IMR-90 (cell line): ENCODE data around the gene IGLL5. TPM values are rescaled to one million over a fixed set of nuclear protein-coding genes. Genes with fewer than 3 reads are reported as not detected.

ENCODE experiments used
- ATAC-seq: fragments of 200-7000 bp; cut with Tn5 transposase; 2 replicates; pipeline ENCODE4 v1.9.1; 2020; ENCODE audit warnings: low read depth, mild to moderate bottlenecking, moderate library complexity
- BruUV-seq: library from RNA; stranded (reverse); fragments of 400-500 nt; replicated peaks from 2 replicates; lab custom pipeline; 2021; lab: Mats Ljungman, UMichigan
- CTCF ChIA-PET: fragments of 300-600 bp; formaldehyde crosslinking; extraction: SDS; loops from one replicate; lab custom pipeline; 2021; ENCODE audit warnings: antibody characterized with exemption; lab: Yijun Ruan, JAX
- POLR2A ChIA-PET: fragments of 300-600 bp; sonication (Branson Sonifier 250); formaldehyde crosslinking; loops from one replicate; lab custom pipeline; 2022; ENCODE audit warnings: antibody characterized with exemption; ENCODE audit not compliant: unreplicated experiment; lab: Charles Lee
- DNase-seq: peaks from one replicate; pipeline ENCODE4 v3.0.0; 2013
- H2AFZ ChIP-seq: replicated peaks from 2 replicates; pipeline ENCODE3; 2013; ENCODE audit warnings: low read length, mild to moderate bottlenecking; ENCODE audit not compliant: poor library complexity
- H2AK5ac ChIP-seq: 2 replicates; pipeline ENCODE4 v1.6.1; 2013; ENCODE audit warnings: low read depth, low read length, inconsistent platforms
- H2AK9ac ChIP-seq: replicated peaks from 2 replicates; pipeline ENCODE3; 2013; ENCODE audit warnings: mild to moderate bottlenecking, low read depth, low read length, moderate library complexity; ENCODE audit not compliant: poor library complexity
- H2BK120ac ChIP-seq: 2 replicates; pipeline ENCODE4 v1.6.1; 2013; ENCODE audit warnings: low read depth, low read length, inconsistent platforms
- H2BK15ac ChIP-seq: 3 replicates; pipeline ENCODE4 v1.6.1; 2013; ENCODE audit warnings: low read depth, low read length, inconsistent platforms
- H2BK20ac ChIP-seq: 2 replicates; pipeline ENCODE4 v1.6.1; 2013; ENCODE audit warnings: low read depth, mild to moderate bottlenecking, inconsistent platforms, low read length, moderate library complexity
- H2BK5ac ChIP-seq: 2 replicates; pipeline ENCODE4 v1.6.1; 2013; ENCODE audit warnings: mild to moderate bottlenecking, low read depth, low read length, inconsistent platforms; ENCODE audit not compliant: poor library complexity, severe bottlenecking
- H3K14ac ChIP-seq: replicated peaks from 2 replicates; pipeline ENCODE4 v1.6.1; 2013; ENCODE audit warnings: low read depth, low read length, inconsistent platforms
- H3K18ac ChIP-seq: 2 replicates; pipeline ENCODE4 v1.6.1; 2013; ENCODE audit warnings: low read depth, low read length, control low read depth
- H3K23ac ChIP-seq: 2 replicates; pipeline ENCODE4 v1.6.1; 2013; ENCODE audit warnings: low read depth, low read length, inconsistent platforms
- H3K27ac ChIP-seq: 2 replicates; pipeline ENCODE4 v1.5.1; 2013; ENCODE audit warnings: mild to moderate bottlenecking, control low read depth, low read length; ENCODE audit not compliant: insufficient read depth
- H3K27me3 ChIP-seq: 2 replicates; pipeline ENCODE4 v1.6.1; 2013; ENCODE audit warnings: low read length; ENCODE audit not compliant: control insufficient read depth, insufficient read depth
- H3K36me3 ChIP-seq: 2 replicates; pipeline ENCODE4 v1.6.1; 2013; ENCODE audit warnings: low read length, mixed read lengths; ENCODE audit not compliant: control insufficient read depth, insufficient read depth
- H3K4ac ChIP-seq: 2 replicates; pipeline ENCODE4 v1.6.1; 2013; ENCODE audit warnings: low read depth, low read length, inconsistent platforms
- H3K4me1 ChIP-seq: 2 replicates; pipeline ENCODE4 v1.6.1; 2013; ENCODE audit warnings: low read length, mixed read lengths; ENCODE audit not compliant: control insufficient read depth, insufficient read depth
- H3K4me2 ChIP-seq: 2 replicates; pipeline ENCODE4 v1.6.1; 2013; ENCODE audit warnings: low read depth, mild to moderate bottlenecking, control low read depth, low read length, moderate library complexity
- H3K4me3 ChIP-seq: 2 replicates; pipeline ENCODE4 v1.5.1; 2013; ENCODE audit warnings: low read depth, mild to moderate bottlenecking, control low read depth, low read length, moderate library complexity; ENCODE audit not compliant: insufficient read depth
- H3K56ac ChIP-seq: 2 replicates; pipeline ENCODE4 v1.6.1; 2013; ENCODE audit warnings: low read length, inconsistent platforms; ENCODE audit not compliant: insufficient read depth; ENCODE audit errors: extremely low read depth
- H3K79me1 ChIP-seq, 2 experiments: 2 replicates each; pipeline ENCODE4 v1.6.1; 2013; ENCODE audit warnings: low read length in 2 of 2, inconsistent platforms in 1 of 2, low read depth in 1 of 2
- H3K9ac ChIP-seq: 2 replicates; pipeline ENCODE4 v1.6.1; 2013; ENCODE audit warnings: low read depth, low read length, control low read depth
- H3K9me1 ChIP-seq: 2 replicates; pipeline ENCODE4 v1.6.1; 2013; ENCODE audit warnings: low read length, inconsistent platforms; ENCODE audit not compliant: insufficient read depth
- H3K9me3 ChIP-seq: 2 replicates; pipeline ENCODE4 v1.6.1; 2013; ENCODE audit warnings: low read length; ENCODE audit not compliant: control insufficient read depth, insufficient read depth
- H4K20me1 ChIP-seq: 2 replicates; pipeline ENCODE4 v1.6.1; 2013; ENCODE audit warnings: low read length, inconsistent platforms; ENCODE audit not compliant: insufficient read depth
- H4K5ac ChIP-seq: 2 replicates; pipeline ENCODE4 v1.6.1; 2013; ENCODE audit warnings: mild to moderate bottlenecking, low read depth, low read length, control low read depth
- H4K8ac ChIP-seq, 2 experiments: 2 replicates each; pipeline ENCODE4 v1.6.1; 2013; ENCODE audit warnings: low read depth in 2 of 2, low read length in 2 of 2, control low read depth in 1 of 2, inconsistent platforms in 1 of 2
- H4K91ac ChIP-seq: 2 replicates; pipeline ENCODE4 v1.6.1; 2013; ENCODE audit warnings: low read depth, low read length, inconsistent platforms; ENCODE audit not compliant: insufficient read depth
- CEBPB ChIP-seq: IDR thresholded peaks from 2 replicates; pipeline ENCODE4 v1.6.1; 2012; ENCODE audit warnings: low read depth, low read length, improper control_type of control experiment
- CHD1 ChIP-seq: IDR thresholded peaks from 2 replicates; pipeline ENCODE4 v1.6.1; 2012; ENCODE audit warnings: low read depth, low read length, improper control_type of control experiment
- CTCF ChIP-seq: conservative IDR thresholded peaks from 2 replicates; pipeline ENCODE4 v1.5.1; 2012; ENCODE audit warnings: mild to moderate bottlenecking, low read depth, low read length, improper control_type of control experiment
- FOS ChIP-seq: fragments of 150-350 bp; IDR thresholded peaks from 2 replicates; pipeline ENCODE4 v1.6.1; 2016; ENCODE audit warnings: low read depth, low read length
- MAFK ChIP-seq: IDR thresholded peaks from 2 replicates; pipeline ENCODE4 v1.6.1; 2012; ENCODE audit warnings: low read depth, low read length, improper control_type of control experiment
- SMC3 ChIP-seq: fragments of 150-350 bp; IDR thresholded peaks from 2 replicates; pipeline ENCODE4 v1.6.1; 2016; ENCODE audit warnings: low read depth, mild to moderate bottlenecking, antibody characterized with exemption, low read length, moderate library complexity
- WGBS, 2 experiments: methylation state at CpG; one replicate each; pipeline versions ENCODE4 v1.1.5 to v1.1.7; 2013; ENCODE audit warnings: missing lambda C conversion rate in 2 of 2; ENCODE audit not compliant: insufficient read length in 1 of 2; ENCODE audit errors: extremely low coverage in 2 of 2; 5-methylcytosine and 5-hydroxymethylcytosine counted together
- dilution Hi-C: fragments of 300-500 bp; cut with HindIII; formaldehyde crosslinking; loops from one replicate; pipeline ENCODE4 v1.14.3; 2018; ENCODE audit warnings: low sequenced_read_pairs; ENCODE audit not compliant: unreplicated experiment
- in situ Hi-C: fragments of 300-500 bp; cut with MboI; formaldehyde crosslinking; loops from 3 replicates; pipeline ENCODE4 v1.14.3; 2019; ENCODE audit warnings: low sequenced_read_pairs, inconsistent platforms, mixed read lengths
- intact Hi-C: fragments of 100-400 bp; cut with micrococcal nuclease; formaldehyde crosslinking; loops from 2 replicates; pipeline ENCODE4 v1.10.0; 2022
- polyA plus RNA-seq, 3 experiments: library from polyadenylated mRNA; depleted of rRNA; stranded (reverse); fragments of >200 nt; gene quantifications; 2 replicates each; pipeline ENCODE4 v1.2.3, GENCODE V29; 2012; ENCODE audit warnings: low replicate concordance in 1 of 3
- total RNA-seq: library from RNA; depleted of rRNA; stranded (reverse); fragments of >200 nt; gene quantifications from 2 replicates; pipeline ENCODE4 v1.2.3, GENCODE V29; 2012
- TF ChIP-seq, protein P1 (sequence below): fragments of 150-350 bp; IDR thresholded peaks from 2 replicates; pipeline ENCODE4 v1.6.1; 2017; ENCODE audit warnings: mild to moderate bottlenecking, antibody characterized with exemption, low read length, low read depth

Gene IGLL5
- total and polyA plus RNA-seq, 2 of the 4 experiments (the other 2 are of a cell fraction), result not detected

GRCh38 chr22:22856364-22856763 lies 31.3 kb upstream of the IGLL5 start (continued):
- TF ChIP-seq CTCF (no peak), FOS (no peak), SMC3 (no peak)

DNA sequence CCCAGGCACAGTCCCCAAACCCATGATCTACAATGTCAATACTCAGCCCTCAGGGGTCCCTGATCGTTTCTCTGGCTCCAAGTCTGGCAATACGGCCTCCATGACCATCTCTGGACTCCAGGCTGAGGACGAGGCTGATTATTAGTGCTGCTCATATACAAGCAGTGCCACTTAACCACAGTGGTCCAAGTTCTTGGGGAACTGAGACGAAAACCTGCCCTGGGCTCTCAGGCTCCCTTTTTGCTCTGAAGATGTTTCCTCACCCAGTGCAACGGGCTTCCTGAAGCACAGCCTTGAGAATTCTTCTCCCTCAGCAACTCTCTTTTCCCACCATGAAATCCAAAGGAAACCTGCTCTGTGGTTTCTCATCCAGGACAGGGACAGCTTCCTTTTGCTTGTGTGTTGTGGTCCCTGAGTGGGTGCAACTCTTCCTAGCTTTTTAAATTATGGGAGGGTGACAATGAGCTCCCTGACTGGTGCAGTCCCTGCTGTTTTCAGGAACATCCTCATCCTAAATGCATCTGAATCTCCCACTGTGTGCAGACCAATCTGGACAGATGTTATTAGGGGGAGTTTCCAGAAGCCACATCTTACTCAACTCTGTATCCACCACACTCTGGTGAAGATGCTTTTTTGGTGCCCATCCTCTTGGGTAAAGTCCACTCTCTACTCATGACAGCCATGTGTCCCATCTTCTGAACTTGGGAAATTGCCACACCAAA lies 30.6 kb upstream of the IGLL5 start:
- no peak overlapping the region for H3K56ac ChIP-seq
- H3K23ac ChIP-seq, result no peak overlapping the region
- TF ChIP-seq MAFK, result no peak
- no peak for TF ChIP-seq CTCF
- TF ChIP-seq CHD1, result no peak
- TF ChIP-seq CEBPB, result no peak
- TF ChIP-seq, protein P1, sequence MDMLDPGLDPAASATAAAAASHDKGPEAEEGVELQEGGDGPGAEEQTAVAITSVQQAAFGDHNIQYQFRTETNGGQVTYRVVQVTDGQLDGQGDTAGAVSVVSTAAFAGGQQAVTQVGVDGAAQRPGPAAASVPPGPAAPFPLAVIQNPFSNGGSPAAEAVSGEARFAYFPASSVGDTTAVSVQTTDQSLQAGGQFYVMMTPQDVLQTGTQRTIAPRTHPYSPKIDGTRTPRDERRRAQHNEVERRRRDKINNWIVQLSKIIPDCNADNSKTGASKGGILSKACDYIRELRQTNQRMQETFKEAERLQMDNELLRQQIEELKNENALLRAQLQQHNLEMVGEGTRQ, result no peak
- no peak for TF ChIP-seq SMC3
- H3K9me3 ChIP-seq, result no peaks in the 10 kb centered on the region
- no peaks in the 10 kb centered on the region for H3K79me1 ChIP-seq
- no peak overlapping the region for H3K4me3 ChIP-seq
- H3K18ac ChIP-seq, result no peak overlapping the region
- H3K4me2 ChIP-seq, result no peak overlapping the region
- no peaks in the 10 kb centered on the region for H4K20me1 ChIP-seq
- no TSS peak for BruUV-seq
- no peak overlapping the region for H2AFZ ChIP-seq
- in situ Hi-C loops, result loop anchor here (10.0 kb wide), 1 partner anchor 268 kb away; no protein-coding TSS in a partner anchor
- H2BK15ac ChIP-seq, result no peak overlapping the region
- H3K27ac ChIP-seq, result no peak overlapping the region
- dilution Hi-C loops, result no loop called here
- WGBS, 2 experiments, result 20% methylated on average over 2 of the region's 5 CpGs; no CpG with 5 or more reads in 1 of the 2 experiments
- no peak overlapping the region for H3K4ac ChIP-seq
- H2AK9ac ChIP-seq, result no peak overlapping the region
- H3K4me1 ChIP-seq, result no peaks in the 10 kb centered on the region
- H3K27me3 ChIP-seq, result peaks cover 10% of the 10 kb centered on the region
- H3K9me1 ChIP-seq, result no peaks in the 10 kb centered on the region
- no peak overlapping the region for H4K91ac ChIP-seq
- no peak overlapping the region for H3K9ac ChIP-seq
- no peak overlapping the region for H2BK5ac ChIP-seq
- no peak overlapping the region for H4K8ac ChIP-seq
- no peaks in the 10 kb centered on the region for H3K36me3 ChIP-seq
- DNase-seq (no peak), ATAC-seq (no peak)
- no peak overlapping the region for H4K5ac ChIP-seq
- H2BK120ac ChIP-seq, result no peak overlapping the region
- CTCF ChIA-PET, result no interaction called here
- no peak overlapping the region for H2BK20ac ChIP-seq
- no peak overlapping the region for H3K14ac ChIP-seq
- intact Hi-C loops, result no loop called here
- no peak overlapping the region for H2AK5ac ChIP-seq
- POLR2A ChIA-PET, result no interaction called here
